Panc1 (cell line): ENCODE data around the gene RBM19. TPM values are rescaled to one million over a fixed set of nuclear protein-coding genes. Genes with fewer than 3 reads are reported as not detected.

Source experiments
- ATAC-seq: fragments of 200-7000 bp; cut with Tn5 transposase; 2 replicates; pipeline ENCODE4 v1.9.1; 2020; ENCODE audit warnings: mild to moderate bottlenecking, moderate library complexity
- BruUV-seq: library from RNA; stranded (reverse); fragments of 400-500 nt; replicated peaks from 2 replicates; lab custom pipeline; 2021; lab: Mats Ljungman, UMichigan
- CTCF ChIA-PET: fragments of 300-600 bp; sonication (Branson Sonifier 250); formaldehyde crosslinking; loops from one replicate; lab custom pipeline; 2022; ENCODE audit warnings: antibody characterized with exemption; lab: Charles Lee
- POLR2A ChIA-PET: fragments of 300-600 bp; sonication (Branson Sonifier 250); formaldehyde crosslinking; loops from one replicate; lab custom pipeline; 2022; ENCODE audit warnings: antibody characterized with exemption; lab: Charles Lee
- DNase-seq: peaks from one replicate; pipeline ENCODE4 v3.0.0-alpha.2; 2010; ENCODE audit warnings: low read depth, low spot score
- H3K27ac ChIP-seq: 2 replicates; pipeline ENCODE4 v1.5.1; 2011; ENCODE audit warnings: mild to moderate bottlenecking, low read length, inconsistent platforms
- H3K27me3 ChIP-seq: fragments of 200-500 bp; sonication (Bioruptor generic); 2 replicates; pipeline ENCODE4 v1.6.0; 2014; ENCODE audit warnings: low read length, inconsistent platforms; ENCODE audit not compliant: control insufficient read depth, insufficient read depth
- H3K36me3 ChIP-seq: fragments of 200-500 bp; sonication (Bioruptor generic); 2 replicates; pipeline ENCODE4 v1.5.1; 2014; ENCODE audit warnings: inconsistent platforms, mild to moderate bottlenecking, low read length, moderate library complexity; ENCODE audit not compliant: control insufficient read depth, insufficient read depth
- H3K4me1 ChIP-seq: 2 replicates; pipeline ENCODE4 v1.5.1; 2011; ENCODE audit warnings: inconsistent platforms, mild to moderate bottlenecking, low read length, moderate library complexity; ENCODE audit not compliant: control insufficient read depth, insufficient read depth
- H3K4me3 ChIP-seq, 2 experiments: 2 replicates each; pipeline ENCODE4 v1.5.1; 2011 to 2012; ENCODE audit warnings: low read depth in 2 of 2, low read length in 2 of 2, mild to moderate bottlenecking in 2 of 2, inconsistent platforms in 1 of 2, moderate library complexity in 1 of 2
- H3K9me3 ChIP-seq: fragments of 200-500 bp; sonication (Bioruptor generic); 2 replicates; pipeline ENCODE4 v1.5.1; 2014; ENCODE audit warnings: low read depth, mild to moderate bottlenecking, inconsistent platforms, low read length, moderate library complexity; ENCODE audit not compliant: control insufficient read depth, insufficient read depth
- POLR2AphosphoS5 ChIP-seq: IDR thresholded peaks from 2 replicates; pipeline ENCODE4 v1.6.1; 2012; ENCODE audit warnings: mild to moderate bottlenecking, low read depth, low read length, moderate library complexity
- SIN3A ChIP-seq: IDR thresholded peaks from 2 replicates; pipeline ENCODE4 v1.6.1; 2012; ENCODE audit warnings: low read depth, mild to moderate bottlenecking, low read length, moderate library complexity, borderline replicate concordance; ENCODE audit not compliant: insufficient read depth
- TCF7L2 ChIP-seq: IDR thresholded peaks from 2 replicates; pipeline ENCODE4 v1.6.1; 2011; ENCODE audit warnings: mild to moderate bottlenecking, low read depth, low read length, inconsistent platforms
- in situ Hi-C: cut with HindIII; loops from 2 replicates; pipeline ENCODE4 v1.10.0; 2016; ENCODE audit warnings: low sequenced_read_pairs, low pct_unique_long_range_greater_than_20kb
- intact Hi-C: fragments of 100-400 bp; cut with micrococcal nuclease; formaldehyde crosslinking; loops from one replicate; pipeline ENCODE4 v1.10.0; 2022; ENCODE audit not compliant: unreplicated experiment
- total RNA-seq: library from RNA; stranded (reverse); gene quantifications from one replicate; pipeline ENCODE4 v1.2.1, GENCODE V29; 2021; ENCODE audit not compliant: unreplicated experiment
- TF ChIP-seq, protein P1 (sequence below), 2 experiments: IDR thresholded peaks; 2 replicates each; pipeline ENCODE4 v1.6.1; 2011 to 2012; ENCODE audit warnings: low read depth in 2 of 2, control low read depth in 1 of 2, low read length in 1 of 2, mild to moderate bottlenecking in 1 of 2, moderate library complexity in 1 of 2; ENCODE audit not compliant: insufficient read depth in 1 of 2
- TF ChIP-seq, protein P2 (sequence below): fragments of 450-650 bp; IDR thresholded peaks from 2 replicates; pipeline ENCODE4 v1.5.1; 2017; ENCODE audit warnings: mild to moderate bottlenecking

RBM19 gene
- total RNA-seq, 1 experiment from 2014 or later = 44.8 TPM

- Histone ChIP-seq H3K4me1 (no peaks in the 10 kb centered on the region), H3K4me3 (no peak overlapping the region), H3K36me3 (no peaks in the 10 kb centered on the region), H3K27ac (no peak overlapping the region), H3K9me3 (no peaks in the 10 kb centered on the region), H3K27me3 (no peaks in the 10 kb centered on the region)
- POLR2A ChIA-PET = no interaction called here
- ATAC-seq = no peak
- no peak for TF ChIP-seq TCF7L2
- DNase-seq = no peak
- no TSS peak for BruUV-seq
- intact Hi-C loops = no loop called here
- in situ Hi-C loops = no loop called here
- CTCF ChIA-PET = no interaction called here
Observed at GRCh38 chr12:113884392-113884791, 81.7 kb downstream of the RBM19 start.

GRCh38 chr12:113882690-113883089 is 83.4 kb downstream of the RBM19 start:
- ChIA-PET CTCF (no interaction called here), POLR2A (no interaction called here)
- no peak for DNase-seq
- in situ Hi-C loops = no loop called here
- no peak overlapping the region for H3K4me3 ChIP-seq
- no peaks in the 10 kb centered on the region for H3K27me3 ChIP-seq
- intact Hi-C loops = no loop called here
- ATAC-seq = no peak
- no peak overlapping the region for H3K27ac ChIP-seq
- TF ChIP-seq POLR2AphosphoS5 (no peak), TCF7L2 (no peak), SIN3A (no peak)
- TF ChIP-seq, protein P1, sequence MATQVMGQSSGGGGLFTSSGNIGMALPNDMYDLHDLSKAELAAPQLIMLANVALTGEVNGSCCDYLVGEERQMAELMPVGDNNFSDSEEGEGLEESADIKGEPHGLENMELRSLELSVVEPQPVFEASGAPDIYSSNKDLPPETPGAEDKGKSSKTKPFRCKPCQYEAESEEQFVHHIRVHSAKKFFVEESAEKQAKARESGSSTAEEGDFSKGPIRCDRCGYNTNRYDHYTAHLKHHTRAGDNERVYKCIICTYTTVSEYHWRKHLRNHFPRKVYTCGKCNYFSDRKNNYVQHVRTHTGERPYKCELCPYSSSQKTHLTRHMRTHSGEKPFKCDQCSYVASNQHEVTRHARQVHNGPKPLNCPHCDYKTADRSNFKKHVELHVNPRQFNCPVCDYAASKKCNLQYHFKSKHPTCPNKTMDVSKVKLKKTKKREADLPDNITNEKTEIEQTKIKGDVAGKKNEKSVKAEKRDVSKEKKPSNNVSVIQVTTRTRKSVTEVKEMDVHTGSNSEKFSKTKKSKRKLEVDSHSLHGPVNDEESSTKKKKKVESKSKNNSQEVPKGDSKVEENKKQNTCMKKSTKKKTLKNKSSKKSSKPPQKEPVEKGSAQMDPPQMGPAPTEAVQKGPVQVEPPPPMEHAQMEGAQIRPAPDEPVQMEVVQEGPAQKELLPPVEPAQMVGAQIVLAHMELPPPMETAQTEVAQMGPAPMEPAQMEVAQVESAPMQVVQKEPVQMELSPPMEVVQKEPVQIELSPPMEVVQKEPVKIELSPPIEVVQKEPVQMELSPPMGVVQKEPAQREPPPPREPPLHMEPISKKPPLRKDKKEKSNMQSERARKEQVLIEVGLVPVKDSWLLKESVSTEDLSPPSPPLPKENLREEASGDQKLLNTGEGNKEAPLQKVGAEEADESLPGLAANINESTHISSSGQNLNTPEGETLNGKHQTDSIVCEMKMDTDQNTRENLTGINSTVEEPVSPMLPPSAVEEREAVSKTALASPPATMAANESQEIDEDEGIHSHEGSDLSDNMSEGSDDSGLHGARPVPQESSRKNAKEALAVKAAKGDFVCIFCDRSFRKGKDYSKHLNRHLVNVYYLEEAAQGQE (IDR thresholded peaks at IDR 0.05; ENCODE audit: insufficient read depth in 1 of 2, low read depth in 2 of 2, low read length in 1 of 2) = no peak
- TF ChIP-seq, protein P2, sequence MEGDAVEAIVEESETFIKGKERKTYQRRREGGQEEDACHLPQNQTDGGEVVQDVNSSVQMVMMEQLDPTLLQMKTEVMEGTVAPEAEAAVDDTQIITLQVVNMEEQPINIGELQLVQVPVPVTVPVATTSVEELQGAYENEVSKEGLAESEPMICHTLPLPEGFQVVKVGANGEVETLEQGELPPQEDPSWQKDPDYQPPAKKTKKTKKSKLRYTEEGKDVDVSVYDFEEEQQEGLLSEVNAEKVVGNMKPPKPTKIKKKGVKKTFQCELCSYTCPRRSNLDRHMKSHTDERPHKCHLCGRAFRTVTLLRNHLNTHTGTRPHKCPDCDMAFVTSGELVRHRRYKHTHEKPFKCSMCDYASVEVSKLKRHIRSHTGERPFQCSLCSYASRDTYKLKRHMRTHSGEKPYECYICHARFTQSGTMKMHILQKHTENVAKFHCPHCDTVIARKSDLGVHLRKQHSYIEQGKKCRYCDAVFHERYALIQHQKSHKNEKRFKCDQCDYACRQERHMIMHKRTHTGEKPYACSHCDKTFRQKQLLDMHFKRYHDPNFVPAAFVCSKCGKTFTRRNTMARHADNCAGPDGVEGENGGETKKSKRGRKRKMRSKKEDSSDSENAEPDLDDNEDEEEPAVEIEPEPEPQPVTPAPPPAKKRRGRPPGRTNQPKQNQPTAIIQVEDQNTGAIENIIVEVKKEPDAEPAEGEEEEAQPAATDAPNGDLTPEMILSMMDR = no peak
- no peaks in the 10 kb centered on the region for H3K9me3 ChIP-seq
- no TSS peak for BruUV-seq
- H3K4me1 ChIP-seq = no peaks in the 10 kb centered on the region
- H3K36me3 ChIP-seq = no peaks in the 10 kb centered on the region

DNA sequence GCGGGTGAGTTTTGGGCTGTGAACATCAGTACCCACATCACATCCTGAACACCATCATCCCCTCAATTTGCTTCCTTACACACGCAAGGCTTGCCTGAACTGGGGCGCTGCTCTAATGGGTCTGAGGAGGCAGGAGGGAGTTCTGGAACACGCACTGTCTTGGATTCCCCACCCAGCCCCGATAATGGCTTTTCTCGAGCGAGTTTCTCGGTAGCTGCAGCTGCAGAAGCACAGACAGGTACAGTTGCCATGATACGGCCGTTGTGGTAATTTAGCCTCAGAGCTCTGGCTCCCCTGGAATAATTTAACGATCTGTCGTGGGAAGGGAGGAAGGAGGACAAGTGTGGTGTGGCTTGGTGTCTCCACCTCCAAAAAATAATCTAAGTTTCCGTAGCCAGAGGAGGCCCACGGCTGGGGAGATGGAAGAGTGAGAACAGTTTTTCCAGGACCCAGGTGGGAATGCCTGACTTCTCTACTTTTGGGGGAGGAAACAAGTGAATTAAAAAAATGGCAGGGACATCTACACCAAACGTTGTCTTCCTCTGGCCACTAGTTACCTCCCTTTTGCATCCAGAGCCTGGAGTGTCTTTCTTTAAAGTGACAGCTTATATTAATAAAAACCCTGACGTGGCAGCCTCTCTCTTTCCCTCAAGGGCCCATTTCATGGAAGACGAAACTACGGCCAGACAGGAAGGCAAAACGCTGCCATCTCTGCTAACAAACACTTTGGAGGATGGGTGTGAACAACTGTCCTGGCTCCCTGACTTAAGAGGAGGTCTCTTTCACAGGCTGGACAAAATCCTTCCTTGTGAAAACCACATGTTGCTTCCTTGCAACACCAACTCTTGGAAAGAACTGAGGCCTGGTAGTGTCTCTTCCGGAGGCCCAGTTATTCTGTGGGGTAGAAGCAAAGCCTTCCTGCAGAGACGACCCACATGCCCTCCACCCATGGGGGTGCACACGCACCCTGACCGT is 84.8 kb downstream of the RBM19 start:
- Histone ChIP-seq H3K27ac (no peak overlapping the region), H3K36me3 (no peaks in the 10 kb centered on the region), H3K4me3 (no peak overlapping the region), H3K9me3 (no peaks in the 10 kb centered on the region), H3K27me3 (no peaks in the 10 kb centered on the region), H3K4me1 (no peaks in the 10 kb centered on the region)
- ATAC-seq = no peak
- no peak for DNase-seq
- intact Hi-C loops = no loop called here
- TF ChIP-seq TCF7L2 = no peak
- TF ChIP-seq, protein P2 = no peak
- TF ChIP-seq, protein P1 (IDR thresholded peaks at IDR 0.05; ENCODE audit: insufficient read depth in 1 of 2, low read depth in 2 of 2, low read length in 1 of 2) = no peak
- no peak for TF ChIP-seq SIN3A
- TF ChIP-seq POLR2AphosphoS5 = no peak
- in situ Hi-C loops = no loop called here
- no TSS peak for BruUV-seq
- ChIA-PET CTCF (no interaction called here), POLR2A (interaction anchor here (0.6 kb wide), 1 partner anchor 647 kb away, joined by 3 read pairs; no protein-coding TSS in a partner anchor)
